ENCODE data around the gene SCAND1. TPM values are rescaled to one million over a fixed set of nuclear protein-coding genes. Genes with fewer than 3 reads are reported as not detected.

Gene SCAND1
- polyA plus RNA-seq, 1 donor: 49.1 TPM

DNA sequence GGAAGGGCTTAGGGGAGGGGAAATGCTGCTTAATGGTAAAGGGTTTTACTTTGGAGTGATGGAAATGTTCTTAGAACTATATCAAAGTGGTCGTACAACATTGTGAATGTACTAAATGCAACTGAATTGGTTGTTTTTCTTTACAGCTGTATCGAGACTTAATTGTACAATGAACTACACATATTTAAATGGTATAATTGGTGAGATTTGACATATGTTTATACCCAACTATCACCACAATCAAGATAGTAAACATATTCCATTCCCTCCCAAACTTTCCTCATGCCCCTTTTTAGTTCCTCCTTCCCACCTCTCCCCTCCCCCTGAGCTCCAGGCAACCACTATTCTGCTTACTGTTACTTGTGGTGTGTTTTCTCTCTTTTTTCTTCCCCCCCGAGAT, 44.0 kb downstream of the SCAND1 start:
- Histone ChIP-seq H3K36me3 (ENCODE audit: control insufficient read depth, insufficient read depth, low read length) (peaks cover 37% of the 10 kb centered on the region), H3K27ac (ENCODE audit: low read length) (no peak overlapping the region), H3K9me3 (ENCODE audit: control insufficient read depth, low read depth, low read length) (no peaks in the 10 kb centered on the region), H3K4me1 (ENCODE audit: control insufficient read depth, insufficient read depth, low read length) (no peaks in the 10 kb centered on the region), H3K27me3 (ENCODE audit: control insufficient read depth, insufficient read depth, low read length) (no peaks in the 10 kb centered on the region), H3K4me3 (ENCODE audit: low read length) (no peak overlapping the region)
- DNase-seq: no peak
- WGBS (ENCODE audit: insufficient coverage, low lambda C conversion rate): 100% methylated on average over 2 of the region's 3 CpGs

DNA sequence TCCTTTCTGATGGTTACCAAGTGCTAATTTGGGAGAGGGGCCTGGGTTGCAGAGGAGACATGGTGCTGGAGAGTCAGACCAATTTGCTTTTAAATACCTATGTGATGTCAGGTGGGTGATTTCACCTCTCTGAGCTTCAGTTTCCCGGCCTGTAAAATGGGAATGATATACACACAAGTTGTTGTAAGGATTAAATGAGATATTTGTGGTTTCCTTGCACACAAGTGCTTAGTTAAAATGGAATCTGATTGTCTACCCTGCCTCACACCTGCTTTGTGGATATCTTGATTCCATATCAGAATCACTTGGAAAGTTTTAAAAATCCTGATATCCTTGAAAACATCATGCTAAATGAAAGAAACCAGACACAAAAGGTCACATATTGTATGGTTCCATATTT, 44.5 kb downstream of the SCAND1 start:
- Histone ChIP-seq H3K4me1 (ENCODE audit: control insufficient read depth, insufficient read depth, low read length) (no peaks in the 10 kb centered on the region), H3K4me3 (ENCODE audit: low read length) (no peak overlapping the region), H3K36me3 (ENCODE audit: control insufficient read depth, insufficient read depth, low read length) (peaks cover 39% of the 10 kb centered on the region), H3K27me3 (ENCODE audit: control insufficient read depth, insufficient read depth, low read length) (no peaks in the 10 kb centered on the region), H3K27ac (ENCODE audit: low read length) (no peak overlapping the region), H3K9me3 (ENCODE audit: control insufficient read depth, low read depth, low read length) (no peaks in the 10 kb centered on the region)
- WGBS (ENCODE audit: insufficient coverage, low lambda C conversion rate): no CpG with 5 or more reads among the region's 1 CpG
- DNase-seq: no peak

DNA sequence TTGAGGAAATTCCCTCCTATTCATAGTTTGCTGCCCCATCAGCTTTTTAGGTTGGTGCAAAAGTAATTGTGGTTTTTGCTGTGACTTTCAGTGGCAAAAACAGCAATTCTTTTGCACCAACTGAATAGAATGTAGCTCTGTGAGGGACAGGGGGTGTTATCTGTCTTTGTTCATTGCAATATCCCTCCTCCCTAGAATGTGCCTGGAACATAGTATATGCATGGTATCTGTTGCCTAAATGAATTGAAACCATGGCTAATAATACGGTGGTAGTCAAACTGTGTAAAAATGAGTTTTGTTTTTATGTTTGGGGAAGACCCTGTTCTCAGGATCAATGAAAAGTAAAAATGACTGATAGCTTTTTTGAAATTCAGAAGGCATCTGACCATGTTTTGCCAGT, 45.1 kb downstream of the SCAND1 start:
- Histone ChIP-seq H3K27me3 (ENCODE audit: control insufficient read depth, insufficient read depth, low read length) (no peaks in the 10 kb centered on the region), H3K27ac (ENCODE audit: low read length) (no peak overlapping the region), H3K9me3 (ENCODE audit: control insufficient read depth, low read depth, low read length) (no peaks in the 10 kb centered on the region), H3K4me3 (ENCODE audit: low read length) (no peak overlapping the region), H3K4me1 (ENCODE audit: control insufficient read depth, insufficient read depth, low read length) (no peaks in the 10 kb centered on the region), H3K36me3 (ENCODE audit: control insufficient read depth, insufficient read depth, low read length) (peaks cover 39% of the 10 kb centered on the region)
- WGBS (ENCODE audit: insufficient coverage, low lambda C conversion rate): 100% methylated on average over 1 of the region's 1 CpG
- no peak for DNase-seq

DNA sequence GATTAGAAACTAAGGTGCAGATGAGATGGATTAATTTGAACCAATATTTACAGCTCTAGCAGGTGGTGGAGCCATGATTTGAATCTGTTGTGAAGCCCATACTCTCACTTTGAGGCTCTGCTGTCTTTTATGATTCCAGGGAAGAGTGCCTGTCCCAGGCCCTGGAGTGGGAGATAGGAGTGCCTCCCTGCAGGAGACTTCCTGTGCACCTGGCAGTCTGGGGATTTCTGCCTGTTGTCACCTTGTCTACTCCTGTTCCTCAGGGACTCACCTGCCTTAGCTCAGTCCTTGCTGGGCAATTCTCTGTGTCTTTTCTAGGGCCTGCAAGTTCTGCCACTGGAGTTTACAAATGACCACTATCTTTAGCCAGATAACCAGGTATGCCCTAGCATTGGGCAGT, 46.3 kb downstream of the SCAND1 start:
- Histone ChIP-seq H3K4me1 (ENCODE audit: control insufficient read depth, insufficient read depth, low read length) (no peaks in the 10 kb centered on the region), H3K36me3 (ENCODE audit: control insufficient read depth, insufficient read depth, low read length) (peaks cover 30% of the 10 kb centered on the region), H3K4me3 (ENCODE audit: low read length) (no peak overlapping the region), H3K9me3 (ENCODE audit: control insufficient read depth, low read depth, low read length) (no peaks in the 10 kb centered on the region), H3K27ac (ENCODE audit: low read length) (no peak overlapping the region), H3K27me3 (ENCODE audit: control insufficient read depth, insufficient read depth, low read length) (no peaks in the 10 kb centered on the region)
- DNase-seq: no peak

DNA sequence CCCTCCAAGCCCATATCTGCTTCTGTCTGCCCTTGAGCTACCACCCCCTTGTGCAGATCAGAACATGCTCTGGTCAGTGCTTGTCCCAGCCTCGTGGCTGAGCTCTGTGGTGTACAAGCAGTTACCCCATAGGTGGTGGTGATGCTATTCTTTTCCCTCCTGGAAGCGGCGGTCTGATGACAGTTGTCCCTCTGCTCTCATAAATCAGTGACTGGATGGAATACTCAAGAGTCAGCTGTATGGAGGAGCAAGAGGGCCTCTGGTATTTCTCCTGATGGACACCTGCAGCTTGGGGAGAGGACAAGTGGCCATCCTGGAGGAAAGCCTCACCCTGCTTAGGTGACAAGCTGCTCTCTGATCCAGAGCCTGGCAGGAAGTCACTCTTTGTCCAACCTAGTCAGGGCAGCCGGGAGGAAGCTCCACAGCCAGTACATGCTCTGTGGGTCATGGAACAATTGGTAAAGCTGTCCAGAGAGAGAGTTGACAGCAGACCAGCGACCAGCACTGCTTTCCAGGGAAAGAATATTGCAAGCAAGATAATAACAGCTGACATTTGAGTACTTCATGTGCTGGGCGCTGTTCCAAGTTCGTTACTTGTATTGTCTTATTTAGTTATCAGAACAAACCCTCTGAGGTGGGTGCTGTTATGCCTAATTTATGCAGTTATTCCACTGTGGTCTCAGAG, 47.1 kb downstream of the SCAND1 start:
- Histone ChIP-seq H3K27ac (ENCODE audit: low read length) (no peak overlapping the region), H3K9me3 (ENCODE audit: control insufficient read depth, low read depth, low read length) (no peaks in the 10 kb centered on the region), H3K4me3 (ENCODE audit: low read length) (no peak overlapping the region), H3K27me3 (ENCODE audit: control insufficient read depth, insufficient read depth, low read length) (no peaks in the 10 kb centered on the region), H3K36me3 (ENCODE audit: control insufficient read depth, insufficient read depth, low read length) (peaks cover 29% of the 10 kb centered on the region), H3K4me1 (ENCODE audit: control insufficient read depth, insufficient read depth, low read length) (no peaks in the 10 kb centered on the region)
- WGBS (ENCODE audit: insufficient coverage, low lambda C conversion rate): no CpG with 5 or more reads among the region's 7 CpGs
- DNase-seq: no peak

DNA sequence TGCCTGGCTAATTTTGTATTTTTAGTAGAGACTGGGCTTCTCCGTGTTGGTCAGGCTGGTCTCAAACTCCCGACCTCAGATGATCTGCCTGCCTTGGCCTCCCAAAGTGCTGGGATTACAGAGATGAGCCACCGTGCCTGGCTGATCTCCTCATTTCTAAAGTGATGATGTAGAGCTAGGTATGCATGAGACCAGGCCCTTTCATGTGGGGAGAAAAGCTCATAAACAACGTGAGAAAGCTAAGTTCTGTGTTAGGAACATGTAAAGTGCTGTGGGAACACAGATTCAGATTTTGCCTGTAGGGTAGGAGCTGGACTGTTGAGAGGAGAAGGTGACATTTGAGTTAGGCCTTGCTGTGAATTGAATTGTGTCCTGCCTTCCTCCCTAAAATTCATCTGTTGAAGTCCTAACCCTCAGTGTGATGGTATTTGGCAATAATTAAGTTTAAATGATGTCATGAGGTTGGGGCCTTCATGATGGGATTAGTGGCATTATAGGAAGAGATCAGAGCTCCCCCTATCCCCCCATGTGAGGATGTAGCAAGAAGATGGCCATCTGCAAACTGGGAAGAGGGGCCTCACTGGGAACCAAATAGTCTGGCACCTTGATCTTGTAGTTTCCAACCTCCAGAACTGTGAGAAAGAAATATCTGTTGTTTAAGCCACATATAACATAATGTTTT, 49.2 kb downstream of the SCAND1 start:
- Histone ChIP-seq H3K4me1 (ENCODE audit: control insufficient read depth, insufficient read depth, low read length) (no peaks in the 10 kb centered on the region), H3K36me3 (ENCODE audit: control insufficient read depth, insufficient read depth, low read length) (peaks cover 31% of the 10 kb centered on the region), H3K27ac (ENCODE audit: low read length) (no peak overlapping the region), H3K4me3 (ENCODE audit: low read length) (no peak overlapping the region), H3K9me3 (ENCODE audit: control insufficient read depth, low read depth, low read length) (no peaks in the 10 kb centered on the region), H3K27me3 (ENCODE audit: control insufficient read depth, insufficient read depth, low read length) (no peaks in the 10 kb centered on the region)
- no peak for DNase-seq
- WGBS (ENCODE audit: insufficient coverage, low lambda C conversion rate): no CpG with 5 or more reads among the region's 4 CpGs

DNA sequence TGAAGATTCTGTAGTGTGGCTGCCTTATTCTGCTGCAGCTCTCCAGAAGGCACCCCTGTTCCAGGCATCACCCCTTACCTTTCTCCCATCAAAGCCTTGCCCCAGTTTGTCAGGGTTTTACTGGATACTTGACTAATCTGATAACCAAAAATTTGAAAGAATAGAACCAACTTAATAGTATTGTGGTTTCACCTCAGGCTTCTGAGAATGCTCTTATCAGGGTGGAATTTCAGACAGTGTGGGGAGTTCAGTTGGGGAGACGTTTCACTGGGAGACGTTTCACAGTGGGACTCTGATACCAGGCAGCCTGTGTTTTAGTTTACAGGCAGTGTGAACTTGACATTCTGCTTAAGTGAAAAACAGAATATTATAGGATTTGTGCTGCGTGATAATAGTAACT, 50.5 kb downstream of the SCAND1 start:
- H3K9me3 ChIP-seq (ENCODE audit: control insufficient read depth, low read depth, low read length): no peaks in the 10 kb centered on the region
- no peaks in the 10 kb centered on the region for H3K4me1 ChIP-seq (ENCODE audit: control insufficient read depth, insufficient read depth, low read length)
- H3K36me3 ChIP-seq (ENCODE audit: control insufficient read depth, insufficient read depth, low read length): peaks cover 30% of the 10 kb centered on the region
- DNase-seq: no peak
- H3K4me3 ChIP-seq (ENCODE audit: low read length): no peak overlapping the region
- no peak overlapping the region for H3K27ac ChIP-seq (ENCODE audit: low read length)
- H3K27me3 ChIP-seq (ENCODE audit: control insufficient read depth, insufficient read depth, low read length): no peaks in the 10 kb centered on the region
- WGBS (ENCODE audit: insufficient coverage, low lambda C conversion rate): no CpG with 5 or more reads among the region's 3 CpGs

Other genes with a start within 250 kb of the SCAND1 start
- 429 TPM for gene RBM39, start 212.2 kb downstream of the SCAND1 start, polyA plus RNA-seq
- gene PHF20, start 182.5 kb downstream of the SCAND1 start, polyA plus RNA-seq: 23.6 TPM
- 5.5 TPM for gene CNBD2, start 14.1 kb upstream of the SCAND1 start, polyA plus RNA-seq
- 27.5 TPM for gene EPB41L1, start 200.2 kb upstream of the SCAND1 start, polyA plus RNA-seq

Data from large intestine (tissue), 3 donors.